GM12801 (cell line): Measurements from ENCODE around the gene SLC25A21.

ENCODE experiments used
- CTCF ChIP-seq: IDR thresholded peaks from one replicate; pipeline ENCODE4 v1.5.1; 2011; ENCODE audit warnings: control low read depth; ENCODE audit not compliant: insufficient read length; ENCODE audit errors: extremely low read depth

Gene SLC25A21

GRCh38 chr14:36979863-36980262, 192.5 kb downstream of the SLC25A21 start:
- no peak for TF ChIP-seq CTCF

- no peak for TF ChIP-seq CTCF
Measured at GRCh38 chr14:36976571-36977023, 195.8 kb downstream of the SLC25A21 start.

GRCh38 chr14:36975834-36976233, 196.6 kb downstream of the SLC25A21 start:
- TF ChIP-seq CTCF: no peak

- no peak for TF ChIP-seq CTCF
Measured at GRCh38 chr14:36974985-36975384, 197.4 kb downstream of the SLC25A21 start.

GRCh38 chr14:36973806-36974442, 198.5 kb downstream of the SLC25A21 start:
- no peak for TF ChIP-seq CTCF

GRCh38 chr14:36971263-36971855, 201.0 kb downstream of the SLC25A21 start:
- no peak for TF ChIP-seq CTCF

- no peak for TF ChIP-seq CTCF
Measured at GRCh38 chr14:36967892-36968555, 204.4 kb downstream of the SLC25A21 start.
